Cerebellar nuclear complex (tissue), 1 donor: ENCODE results near the gene OR14A2.
"Not testable (repeated sequence)": the region's sequence is repeated elsewhere in the genome, so short reads cannot be mapped to it uniquely, and the experiment has no call there.

Experiments
- DNase-seq, 2 experiments: peaks; one replicate each; lab custom pipeline; 2025; lab: John Stamatoyannopoulos, UW

The OR14A2 gene

GRCh38 chr1:247748041-247748440, at the start of gene OR14A2:
TSS of gene OR14A2 (minus strand) at chr1:247748141.
- no peak for DNase-seq

- DNase-seq = no peak
Measured at GRCh38 chr1:247797518-247797917, 49.6 kb upstream of the OR14A2 start.

- DNase-seq = no peak
Measured at GRCh38 chr1:247769603-247770002, 21.7 kb upstream of the OR14A2 start.

GRCh38 chr1:247760456-247760855, 12.5 kb upstream of the OR14A2 start, which contains the start of gene OR1C1:
TSS of gene OR1C1 (minus strand) at chr1:247760556. CDS start at chr1:247758406, 2,150 bp downstream.
- no peak for DNase-seq

- DNase-seq = not testable (repeated sequence)
Measured at GRCh38 chr1:247754311-247754710, 6.4 kb upstream of the OR14A2 start.

- DNase-seq = no peak
Measured at GRCh38 chr1:247749870-247750269, 1.9 kb upstream of the OR14A2 start.

GRCh38 chr1:247747616-247748015, 325 bp downstream of the OR14A2 start:
- no peak for DNase-seq

- no peak for DNase-seq
Measured at GRCh38 chr1:247746391-247746935, 1.5 kb downstream of the OR14A2 start.

- not testable (repeated sequence) for DNase-seq
Measured at GRCh38 chr1:247742215-247742760, 5.7 kb downstream of the OR14A2 start.

GRCh38 chr1:247741756-247742155, 6.2 kb downstream of the OR14A2 start:
- DNase-seq = no peak

GRCh38 chr1:247740721-247741120, 7.2 kb downstream of the OR14A2 start:
- DNase-seq = no peak

- no peak for DNase-seq
Measured at GRCh38 chr1:247738315-247738714, 9.6 kb downstream of the OR14A2 start, which contains the start of gene OR14K1. TSS of gene OR14K1 (plus strand) at chr1:247738615. CDS start at chr1:247738615, 0 bp downstream.

GRCh38 chr1:247721222-247721621, 26.7 kb downstream of the OR14A2 start:
- DNase-seq = no peak

- DNase-seq = no peak
Measured at GRCh38 chr1:247716546-247716945, 31.4 kb downstream of the OR14A2 start, which contains the start of gene OR6F1. TSS of gene OR6F1 (minus strand) at chr1:247716646. CDS start at chr1:247712755, 3,891 bp downstream.

GRCh38 chr1:247713753-247714152, 34.2 kb downstream of the OR14A2 start:
- DNase-seq = no peak

- DNase-seq = not testable (repeated sequence)
Measured at GRCh38 chr1:247710681-247711080, 37.3 kb downstream of the OR14A2 start.

- DNase-seq = no peak
Measured at GRCh38 chr1:247701338-247701737, 46.6 kb downstream of the OR14A2 start.

GRCh38 chr1:247681288-247681897, 66.5 kb downstream of the OR14A2 start:
- DNase-seq = no peak

GRCh38 chr1:247680171-247680570, 67.8 kb downstream of the OR14A2 start:
- DNase-seq = no peak

GRCh38 chr1:247679639-247680038, 68.3 kb downstream of the OR14A2 start, which contains the start of gene OR13G1:
TSS of gene OR13G1 (minus strand) at chr1:247679739. CDS start at chr1:247673041, 6,698 bp downstream.
- no peak for DNase-seq
